Measurements from ENCODE around the gene PEAK3. TPM values are rescaled to one million over a fixed set of nuclear protein-coding genes. Genes with fewer than 3 reads are reported as not detected.

PEAK3 gene
- total and polyA plus RNA-seq, 9 of the 15 experiments (the other 6 are each of a cell fraction or from before 2014, with no cell fraction given) = 0.07 to 0.40 TPM; not detected in 7

DNA sequence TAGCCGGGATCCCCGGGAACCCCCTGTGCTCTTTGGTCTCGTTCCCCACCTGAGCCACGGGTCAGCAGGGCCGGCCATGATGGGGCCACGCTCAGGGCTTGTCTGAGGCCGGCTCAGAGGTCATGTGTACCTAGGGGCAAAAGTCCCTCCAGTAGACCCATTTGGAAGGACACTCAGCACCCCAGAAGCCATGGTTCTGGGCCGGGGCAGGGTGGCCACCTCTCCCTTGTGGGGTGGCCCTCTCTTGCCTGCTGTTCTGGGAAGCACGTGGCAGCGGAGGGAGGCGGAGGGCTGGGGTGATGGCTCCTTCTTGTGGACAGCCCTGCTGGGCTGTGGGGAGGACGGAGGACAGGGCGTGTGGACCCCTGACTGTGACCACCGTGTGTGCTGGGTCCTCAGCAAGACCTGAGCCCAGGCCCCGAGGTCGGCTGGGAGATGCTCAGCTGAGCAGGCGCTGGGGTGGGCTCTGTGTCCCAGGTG lies 6.4 kb upstream of the PEAK3 start (continued):
- TF ChIP-seq, protein P1, sequence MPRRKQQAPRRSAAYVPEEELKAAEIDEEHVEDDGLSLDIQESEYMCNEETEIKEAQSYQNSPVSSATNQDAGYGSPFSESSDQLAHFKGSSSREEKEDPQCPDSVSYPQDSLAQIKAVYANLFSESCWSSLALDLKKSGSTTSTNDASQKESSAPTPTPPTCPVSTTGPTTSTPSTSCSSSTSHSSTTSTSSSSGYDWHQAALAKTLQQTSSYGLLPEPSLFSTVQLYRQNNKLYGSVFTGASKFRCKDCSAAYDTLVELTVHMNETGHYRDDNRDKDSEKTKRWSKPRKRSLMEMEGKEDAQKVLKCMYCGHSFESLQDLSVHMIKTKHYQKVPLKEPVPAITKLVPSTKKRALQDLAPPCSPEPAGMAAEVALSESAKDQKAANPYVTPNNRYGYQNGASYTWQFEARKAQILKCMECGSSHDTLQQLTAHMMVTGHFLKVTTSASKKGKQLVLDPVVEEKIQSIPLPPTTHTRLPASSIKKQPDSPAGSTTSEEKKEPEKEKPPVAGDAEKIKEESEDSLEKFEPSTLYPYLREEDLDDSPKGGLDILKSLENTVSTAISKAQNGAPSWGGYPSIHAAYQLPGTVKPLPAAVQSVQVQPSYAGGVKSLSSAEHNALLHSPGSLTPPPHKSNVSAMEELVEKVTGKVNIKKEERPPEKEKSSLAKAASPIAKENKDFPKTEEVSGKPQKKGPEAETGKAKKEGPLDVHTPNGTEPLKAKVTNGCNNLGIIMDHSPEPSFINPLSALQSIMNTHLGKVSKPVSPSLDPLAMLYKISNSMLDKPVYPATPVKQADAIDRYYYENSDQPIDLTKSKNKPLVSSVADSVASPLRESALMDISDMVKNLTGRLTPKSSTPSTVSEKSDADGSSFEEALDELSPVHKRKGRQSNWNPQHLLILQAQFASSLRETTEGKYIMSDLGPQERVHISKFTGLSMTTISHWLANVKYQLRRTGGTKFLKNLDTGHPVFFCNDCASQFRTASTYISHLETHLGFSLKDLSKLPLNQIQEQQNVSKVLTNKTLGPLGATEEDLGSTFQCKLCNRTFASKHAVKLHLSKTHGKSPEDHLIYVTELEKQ (CRISPR knock-in tag; IDR thresholded peaks at IDR 0.05) = no peak
- no peak for TF ChIP-seq GTF2F1 (IDR thresholded peaks at IDR 0.05; ENCODE audit: low read depth, low read length)
- TF ChIP-seq PHF20 (IDR thresholded peaks at IDR 0.05; ENCODE audit: partially characterized antibody) = no peak
- no peak for TF ChIP-seq ATF2 (CRISPR knock-in tag; IDR thresholded peaks at IDR 0.05)
- peak; percentile 32; the same call in 1 of the 2 replicates for TF ChIP-seq POLR2G (IDR thresholded peaks at IDR 0.05; ENCODE audit: low read depth, low read length)
- TF ChIP-seq ZFP1 (CRISPR knock-in tag; IDR thresholded peaks at IDR 0.05) = no peak
